OCI-LY7 (cell line): ENCODE results near the gene CDKL5. TPM values are rescaled to one million over a fixed set of nuclear protein-coding genes. Genes with fewer than 3 reads are reported as not detected.
"Not testable (repeated sequence)": the region's sequence is repeated elsewhere in the genome, so short reads cannot be mapped to it uniquely, and the experiment has no call there.

Source experiments
- BruUV-seq: library from RNA; stranded (reverse); fragments of 400-500 nt; replicated peaks from 2 replicates; lab custom pipeline; 2021; lab: Mats Ljungman, UMichigan
- CTCF ChIA-PET: fragments of 300-600 bp; sonication (Branson Sonifier 250); formaldehyde crosslinking; loops from one replicate; lab custom pipeline; 2022; ENCODE audit warnings: antibody characterized with exemption; ENCODE audit not compliant: unreplicated experiment; lab: Charles Lee
- POLR2A ChIA-PET: fragments of 300-600 bp; sonication (Branson Sonifier 250); formaldehyde crosslinking; loops from one replicate; lab custom pipeline; 2022; ENCODE audit warnings: antibody characterized with exemption; lab: Charles Lee
- DNase-seq: peaks from one replicate; pipeline ENCODE4 v3.0.0-alpha.2; 2015; ENCODE audit warnings: low spot score
- H2AFZ ChIP-seq: fragments of 200-600 bp; sonication (generic), shearing (Covaris generic); 2 replicates; pipeline ENCODE4 v1.6.1; 2014; ENCODE audit warnings: mild to moderate bottlenecking, antibody characterized with exemption, low read length, moderate library complexity
- H3K27ac ChIP-seq: fragments of 200-600 bp; sonication (generic); 2 replicates; pipeline ENCODE4 v1.5.1; 2014; ENCODE audit warnings: mixed run types, low read depth, mild to moderate bottlenecking, moderate library complexity, low read length, inconsistent platforms; ENCODE audit not compliant: poor library complexity, severe bottlenecking
- H3K36me3 ChIP-seq: fragments of 200-600 bp; sonication (generic); 2 replicates; pipeline ENCODE4 v1.6.1; 2014; ENCODE audit warnings: mild to moderate bottlenecking, antibody characterized with exemption, low read length, moderate library complexity, mixed read lengths; ENCODE audit not compliant: insufficient read depth
- H3K4me1 ChIP-seq: fragments of 200-600 bp; sonication (generic); 2 replicates; pipeline ENCODE4 v1.5.1; 2014; ENCODE audit warnings: mild to moderate bottlenecking, low read length; ENCODE audit not compliant: insufficient read depth, poor library complexity, severe bottlenecking
- H3K4me2 ChIP-seq: fragments of 200-600 bp; sonication (generic); 2 replicates; pipeline ENCODE4 v1.6.1; 2014; ENCODE audit warnings: mild to moderate bottlenecking, low read length
- H3K4me3 ChIP-seq: fragments of 200-600 bp; sonication (generic); 2 replicates; pipeline ENCODE4 v1.5.1; 2014; ENCODE audit warnings: mild to moderate bottlenecking, low read depth, low read length; ENCODE audit not compliant: poor library complexity, severe bottlenecking
- H3K79me2 ChIP-seq: fragments of 200-600 bp; sonication (generic); 2 replicates; pipeline ENCODE4 v1.6.1; 2016; ENCODE audit warnings: low read depth, mild to moderate bottlenecking, low read length, moderate library complexity, mixed read lengths; ENCODE audit not compliant: insufficient read depth
- H3K9me2 ChIP-seq: fragments of 200-600 bp; sonication (generic); 2 replicates; pipeline ENCODE4 v1.6.1; 2016; ENCODE audit warnings: mild to moderate bottlenecking, low read length, mixed read lengths; ENCODE audit not compliant: insufficient read depth
- H3K9me3 ChIP-seq: fragments of 200-600 bp; sonication (generic); 2 replicates; pipeline ENCODE4 v1.6.1; 2014; ENCODE audit warnings: mild to moderate bottlenecking, mixed run types, low read length, mixed read lengths
- H4K20me1 ChIP-seq: fragments of 200-600 bp; sonication (generic); 2 replicates; pipeline ENCODE4 v1.6.1; 2014; ENCODE audit warnings: mild to moderate bottlenecking, antibody characterized with exemption, low read length, moderate library complexity, mixed read lengths; ENCODE audit not compliant: insufficient read depth
- EZH2phosphoT487 ChIP-seq: fragments of 200-600 bp; sonication (generic); IDR thresholded peaks from 2 replicates; pipeline ENCODE4 v1.6.1; 2018; ENCODE audit warnings: low read depth, borderline replicate concordance, mild to moderate bottlenecking, mixed run types, antibody characterized with exemption, low read length, moderate library complexity, mixed read lengths
- intact Hi-C: fragments of 100-400 bp; cut with micrococcal nuclease; formaldehyde crosslinking; loops from one replicate; pipeline ENCODE4 v1.10.0; 2022; ENCODE audit not compliant: unreplicated experiment
- total RNA-seq, 2 experiments: library from RNA; depleted of rRNA in 1 of 2; stranded (reverse); fragments of >200 nt in 1 of 2; shearing (Covaris generic) in 1 of 2; gene quantifications; 2 replicates each; pipeline ENCODE4 v1.2.3, GENCODE V29; 2014 to 2022
- TF ChIP-seq, protein P1 (sequence below): fragments of 200-600 bp; sonication (generic); conservative IDR thresholded peaks from 2 replicates; pipeline ENCODE4 v1.5.1; 2014; ENCODE audit warnings: mild to moderate bottlenecking, antibody characterized with exemption, low read length, moderate library complexity, mixed read lengths

CDKL5 gene
- total RNA-seq, 2 experiments from 2014 or later: 1.3 to 2.0 TPM

DNA sequence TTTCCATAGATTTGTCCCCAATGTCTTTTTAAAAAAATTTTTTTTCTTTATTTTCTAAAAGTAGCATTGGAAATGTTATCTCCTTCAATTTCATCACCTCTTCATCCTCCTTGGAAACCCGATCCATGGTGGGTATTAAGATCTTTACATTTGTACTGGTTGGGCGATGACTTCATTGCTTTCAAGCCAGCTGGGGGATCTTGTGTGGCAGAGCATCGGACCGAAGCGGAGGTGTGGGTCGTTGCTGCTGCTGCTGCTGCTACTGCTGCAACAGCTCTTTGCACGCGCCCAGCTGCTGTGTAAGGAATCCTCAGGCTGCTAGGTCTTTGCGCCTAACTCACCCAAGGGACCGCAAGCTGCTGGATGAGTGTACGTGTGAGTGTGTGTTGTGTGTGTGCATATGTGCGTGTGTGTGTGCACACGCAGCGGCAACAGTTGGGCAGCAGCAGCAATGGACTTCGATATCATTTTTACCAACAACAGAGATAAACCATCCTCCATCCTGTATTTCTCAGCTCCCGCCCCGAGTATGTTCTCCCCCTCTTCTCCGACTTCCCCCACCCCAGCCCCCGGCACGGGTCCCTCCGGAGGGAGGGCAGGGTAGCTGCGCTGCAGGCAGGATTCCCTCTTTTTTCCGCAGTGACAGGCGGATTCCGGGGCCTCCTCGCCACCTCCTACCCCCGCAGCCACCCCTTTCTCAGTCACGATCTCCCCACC is 768 bp upstream of the CDKL5 start:
- POLR2A ChIA-PET: no interaction called here
- H3K27ac ChIP-seq: peak overlapping the region; percentile 50

DNA sequence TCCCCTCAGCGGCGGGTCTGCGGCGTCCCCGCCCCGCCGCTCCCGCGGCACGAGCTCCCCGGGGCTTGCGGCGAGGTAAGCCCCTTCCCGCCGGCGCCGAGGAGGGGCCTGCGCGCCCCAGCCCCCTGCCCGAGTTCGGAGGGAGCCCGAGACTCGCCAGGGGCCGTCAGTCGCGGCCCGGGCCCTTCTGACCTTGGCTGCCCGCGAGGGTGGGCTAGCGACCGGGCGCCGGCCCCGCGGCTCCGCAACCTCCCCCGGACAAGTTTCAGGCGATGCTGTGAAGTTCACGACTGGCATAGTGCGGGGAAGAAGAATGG is 554 bp downstream of the CDKL5 start:
- ChIA-PET POLR2A (no interaction called here), CTCF (no interaction called here)
- Histone ChIP-seq H4K20me1 (no peaks in the 10 kb centered on the region), H2AFZ (peak overlapping the region; percentile 83), H3K4me1 (peaks cover 7% of the 10 kb centered on the region), H3K27ac (no peak overlapping the region), H3K4me2 (peak overlapping the region; percentile 83), H3K36me3 (no peaks in the 10 kb centered on the region), H3K4me3 (peak overlapping the region; percentile 84), H3K9me3 (no peaks in the 10 kb centered on the region), H3K9me2 (no peaks in the 10 kb centered on the region), H3K79me2 (no peaks in the 10 kb centered on the region)
- BruUV-seq: no TSS peak
- no peak for DNase-seq
- no peak for TF ChIP-seq EZH2phosphoT487
- TF ChIP-seq, protein P1, sequence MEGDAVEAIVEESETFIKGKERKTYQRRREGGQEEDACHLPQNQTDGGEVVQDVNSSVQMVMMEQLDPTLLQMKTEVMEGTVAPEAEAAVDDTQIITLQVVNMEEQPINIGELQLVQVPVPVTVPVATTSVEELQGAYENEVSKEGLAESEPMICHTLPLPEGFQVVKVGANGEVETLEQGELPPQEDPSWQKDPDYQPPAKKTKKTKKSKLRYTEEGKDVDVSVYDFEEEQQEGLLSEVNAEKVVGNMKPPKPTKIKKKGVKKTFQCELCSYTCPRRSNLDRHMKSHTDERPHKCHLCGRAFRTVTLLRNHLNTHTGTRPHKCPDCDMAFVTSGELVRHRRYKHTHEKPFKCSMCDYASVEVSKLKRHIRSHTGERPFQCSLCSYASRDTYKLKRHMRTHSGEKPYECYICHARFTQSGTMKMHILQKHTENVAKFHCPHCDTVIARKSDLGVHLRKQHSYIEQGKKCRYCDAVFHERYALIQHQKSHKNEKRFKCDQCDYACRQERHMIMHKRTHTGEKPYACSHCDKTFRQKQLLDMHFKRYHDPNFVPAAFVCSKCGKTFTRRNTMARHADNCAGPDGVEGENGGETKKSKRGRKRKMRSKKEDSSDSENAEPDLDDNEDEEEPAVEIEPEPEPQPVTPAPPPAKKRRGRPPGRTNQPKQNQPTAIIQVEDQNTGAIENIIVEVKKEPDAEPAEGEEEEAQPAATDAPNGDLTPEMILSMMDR: no peak
- intact Hi-C loops: loop anchor here (5.0 to 10.0 kb wide), 2 partner anchors 74 to 249 kb away; partner anchors contain the start of genes RS1 and SCML2

More for the DNA sequence above, 768 bp upstream of the CDKL5 start:
- peak overlapping the region; percentile 82 for H3K4me2 ChIP-seq
- H3K9me3 ChIP-seq: no peaks in the 10 kb centered on the region
- no peaks in the 10 kb centered on the region for H3K9me2 ChIP-seq
- TF ChIP-seq, protein P1: no peak
- TF ChIP-seq EZH2phosphoT487: no peak
- no peaks in the 10 kb centered on the region for H4K20me1 ChIP-seq
- intact Hi-C loops: loop anchor here (5.0 to 10.0 kb wide), 2 partner anchors 72 to 250 kb away; partner anchors contain the start of genes RS1 and SCML2
- peak overlapping the region; percentile 78 for H3K4me3 ChIP-seq
- BruUV-seq: no TSS peak
- H2AFZ ChIP-seq: peak overlapping the region; percentile 90
- peak; percentile 68 for DNase-seq
- H3K36me3 ChIP-seq: no peaks in the 10 kb centered on the region
- no peaks in the 10 kb centered on the region for H3K79me2 ChIP-seq
- CTCF ChIA-PET: no interaction called here
- peaks cover 7% of the 10 kb centered on the region for H3K4me1 ChIP-seq

DNA sequence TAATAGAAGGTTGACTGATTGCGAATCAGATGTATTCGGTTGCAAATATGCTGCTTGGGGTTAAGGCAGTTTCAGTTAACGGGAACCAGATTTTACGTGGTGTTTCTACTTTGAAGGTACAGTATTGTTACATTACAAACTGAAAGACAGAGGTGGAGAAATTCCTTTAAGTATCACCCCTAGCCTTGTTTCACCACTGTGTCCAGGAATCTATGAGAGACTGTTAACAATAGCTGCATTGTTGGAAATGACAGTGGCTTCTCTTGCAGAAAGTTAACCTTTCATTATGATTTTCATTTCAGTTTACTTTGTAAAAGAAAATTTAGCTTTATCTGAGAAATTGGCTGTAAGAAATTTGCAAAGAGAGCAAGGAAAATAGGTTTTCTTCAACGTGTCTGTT is 2.6 kb downstream of the CDKL5 start:
- H3K4me1 ChIP-seq: peaks cover 7% of the 10 kb centered on the region
- no peak overlapping the region for H3K4me3 ChIP-seq
- H3K36me3 ChIP-seq: no peaks in the 10 kb centered on the region
- ChIA-PET POLR2A (interaction anchor here (0.7 kb wide), 1 partner anchor 111 kb away, joined by 3 read pairs; no protein-coding TSS in a partner anchor), CTCF (no interaction called here)
- H3K4me2 ChIP-seq: no peak overlapping the region
- no peak for TF ChIP-seq EZH2phosphoT487
- TF ChIP-seq, protein P1: no peak
- H2AFZ ChIP-seq: no peak overlapping the region
- no peaks in the 10 kb centered on the region for H3K9me3 ChIP-seq
- intact Hi-C loops: loop anchor here (5.0 to 10.0 kb wide), 2 partner anchors 76 to 247 kb away; partner anchors contain the start of genes RS1 and SCML2
- no peaks in the 10 kb centered on the region for H3K9me2 ChIP-seq
- no TSS peak for BruUV-seq
- H3K79me2 ChIP-seq: no peaks in the 10 kb centered on the region
- no peak overlapping the region for H3K27ac ChIP-seq
- no peak for DNase-seq
- no peaks in the 10 kb centered on the region for H4K20me1 ChIP-seq

DNA sequence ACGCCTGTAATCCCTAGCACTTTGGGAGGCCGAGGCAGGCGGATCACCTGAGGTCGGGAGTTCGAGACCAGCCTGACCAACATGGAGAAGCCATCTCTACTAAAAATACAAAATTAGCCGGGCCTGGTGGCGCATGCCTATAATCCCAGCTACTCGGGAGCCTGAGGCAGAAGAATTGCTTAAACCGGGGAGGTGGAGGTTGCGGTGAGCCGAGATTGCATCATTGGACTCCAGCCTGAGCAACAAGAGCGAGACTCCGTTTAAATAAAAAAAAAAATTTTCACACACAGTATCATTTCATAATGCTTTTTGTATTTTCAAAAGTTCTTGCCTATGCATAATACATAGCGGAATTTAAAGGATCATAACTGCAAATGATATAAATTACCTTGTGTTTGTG is 7.9 kb downstream of the CDKL5 start:
- DNase-seq, intact Hi-C loops, H4K20me1 ChIP-seq, H3K4me1 ChIP-seq, H3K9me3 ChIP-seq, CTCF ChIA-PET, H3K27ac ChIP-seq, H3K4me3 ChIP-seq, H3K79me2 ChIP-seq, H3K4me2 ChIP-seq, BruUV-seq, H2AFZ ChIP-seq, H3K36me3 ChIP-seq, H3K9me2 ChIP-seq: not testable (repeated sequence)
- POLR2A ChIA-PET: interaction anchor here (0.5 to 0.7 kb wide), 2 partner anchors 222 to 793 kb away, joined by 3 read pairs; no protein-coding TSS in a partner anchor
